Measurements from ENCODE around the gene BTBD9.

The BTBD9 gene

DNA sequence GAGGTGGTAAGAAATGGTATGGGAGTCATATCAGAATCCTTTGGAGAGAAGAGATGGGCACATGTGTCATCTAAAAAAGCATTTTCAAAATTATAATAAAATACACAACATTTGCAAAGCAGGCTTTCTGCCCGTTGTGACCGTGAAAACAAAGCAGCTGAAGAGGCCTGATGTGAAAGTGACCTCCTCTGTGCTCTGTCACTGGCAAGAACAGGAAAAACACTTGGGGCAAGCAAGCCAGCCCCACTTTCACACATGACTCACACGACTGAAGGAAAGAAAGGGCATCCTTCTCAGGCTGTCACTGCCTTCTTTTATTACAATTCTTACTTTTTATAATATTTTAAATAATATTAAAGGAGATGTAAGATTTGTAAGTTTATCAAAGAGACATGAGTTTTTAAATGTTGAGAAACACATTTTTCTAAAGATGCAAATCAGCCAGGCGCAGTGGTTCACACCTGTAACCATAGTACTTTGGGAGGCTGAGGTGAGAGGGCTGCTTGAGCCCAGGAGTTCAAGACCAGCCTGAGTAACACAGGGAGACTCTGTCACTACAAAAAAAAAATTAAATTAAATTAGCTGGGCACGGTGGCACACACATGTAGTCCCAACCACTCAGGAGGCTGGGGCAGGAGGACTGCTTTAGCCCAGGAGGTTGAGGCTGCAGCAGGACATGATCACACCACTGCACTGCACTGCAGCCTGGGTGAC is 143.7 kb downstream of the BTBD9 start:
- DNase-seq (ENCODE audit: low read depth), result no peak
- no peak for TF ChIP-seq CTCF (IDR thresholded peaks at IDR 0.05; ENCODE audit: insufficient read depth, low read depth, low read length, missing control alignments)
- no peak overlapping the region for H3K4me3 ChIP-seq (ENCODE audit: low read length)

DNA sequence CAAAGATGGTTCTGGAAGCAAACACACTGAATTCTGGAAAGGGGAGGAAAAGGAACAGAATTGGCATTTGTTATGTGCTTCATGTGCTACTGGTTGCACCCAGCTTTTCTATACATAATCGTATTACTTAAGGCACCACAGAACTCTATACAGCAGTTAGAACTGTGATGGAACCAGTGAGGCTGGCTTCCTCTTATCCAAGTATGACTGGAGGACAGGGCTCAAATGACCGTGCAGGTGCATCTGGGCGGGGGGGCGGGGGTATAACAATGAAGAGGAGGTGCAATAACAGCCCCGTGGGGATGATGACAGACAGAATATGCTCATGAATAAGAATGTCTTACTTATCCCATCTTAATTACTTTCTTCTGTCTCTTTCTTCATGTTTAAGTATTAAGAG is 144.2 kb downstream of the BTBD9 start:
- H3K4me3 ChIP-seq (ENCODE audit: low read length), result no peak overlapping the region
- TF ChIP-seq CTCF (IDR thresholded peaks at IDR 0.05; ENCODE audit: insufficient read depth, low read depth, low read length, missing control alignments), result no peak
- no peak for DNase-seq (ENCODE audit: low read depth)

DNA sequence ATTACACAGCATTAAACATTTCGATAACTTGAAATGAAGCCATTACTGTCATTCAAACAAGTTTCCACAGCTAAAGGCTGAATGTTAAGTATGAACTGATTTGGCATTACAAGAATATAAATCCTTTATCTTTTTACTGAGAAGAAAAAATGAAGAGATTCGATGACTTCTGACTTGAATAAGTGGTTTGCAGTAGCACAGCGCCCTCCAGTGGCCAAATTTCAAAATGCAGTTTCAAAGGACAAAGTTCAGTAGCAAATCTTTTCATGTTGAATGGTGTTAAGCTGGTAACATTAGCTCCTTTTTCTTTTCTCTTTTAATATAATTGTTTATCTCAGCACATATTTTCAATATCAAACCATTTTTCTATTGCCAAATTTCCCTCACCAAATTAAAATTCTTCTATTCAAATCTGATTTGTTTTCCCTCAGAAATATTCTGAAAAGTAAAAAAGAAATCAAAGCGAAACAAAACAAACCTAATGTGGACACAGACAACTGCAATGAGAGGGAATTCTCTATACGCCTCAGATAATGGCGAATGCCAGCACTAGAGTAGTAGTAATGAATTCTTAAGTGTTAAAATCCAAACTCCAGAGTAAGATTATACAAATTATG is 145.7 kb downstream of the BTBD9 start:
- H3K4me3 ChIP-seq (ENCODE audit: low read length), result no peak overlapping the region
- TF ChIP-seq CTCF (IDR thresholded peaks at IDR 0.05; ENCODE audit: insufficient read depth, low read depth, low read length, missing control alignments), result peak; percentile 80
- peak; percentile 76 for DNase-seq (ENCODE audit: low read depth)

DNA sequence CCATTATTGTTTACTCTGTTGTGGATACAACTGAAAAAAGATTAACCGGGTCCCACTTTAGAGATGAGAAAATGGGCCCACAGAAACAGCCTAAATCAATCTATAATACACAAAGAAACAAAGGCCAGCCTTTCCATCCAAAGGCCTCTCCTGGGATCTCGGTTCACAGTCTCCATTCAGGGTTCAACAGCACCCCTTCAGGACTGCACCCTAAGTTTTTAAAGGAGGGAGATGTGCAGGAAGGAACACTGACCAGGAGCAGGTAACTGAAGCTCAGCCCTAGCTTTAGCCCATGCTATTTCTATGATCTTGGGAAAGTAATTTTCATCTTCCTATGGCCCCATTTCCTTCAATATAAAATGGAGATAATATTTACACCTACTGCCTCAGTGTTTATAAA is 147.7 kb downstream of the BTBD9 start:
- no peak for DNase-seq (ENCODE audit: low read depth)
- H3K4me3 ChIP-seq (ENCODE audit: low read length), result no peak overlapping the region
- TF ChIP-seq CTCF (IDR thresholded peaks at IDR 0.05; ENCODE audit: insufficient read depth, low read depth, low read length, missing control alignments), result no peak

DNA sequence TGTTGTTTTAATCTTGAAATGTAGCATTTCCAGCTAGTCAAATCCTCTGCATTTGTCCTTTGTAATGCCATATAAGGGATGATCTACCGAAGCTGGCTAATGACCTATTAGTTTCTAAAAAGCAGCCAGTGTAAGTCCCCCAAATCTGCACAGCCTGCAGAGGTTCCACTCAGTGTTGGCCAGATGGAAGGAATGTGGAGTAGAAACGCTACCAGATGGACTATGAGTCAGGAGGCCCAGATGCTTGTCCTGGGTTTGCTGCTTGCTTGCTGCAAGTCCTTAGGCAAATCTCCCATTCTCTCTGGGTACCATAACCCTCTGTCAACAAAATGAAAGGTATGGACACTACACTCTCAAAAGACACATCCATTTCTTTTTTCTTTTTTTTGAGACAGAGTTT is 149.8 kb downstream of the BTBD9 start:
- no peak for TF ChIP-seq CTCF (IDR thresholded peaks at IDR 0.05; ENCODE audit: insufficient read depth, low read depth, low read length, missing control alignments)
- H3K4me3 ChIP-seq (ENCODE audit: low read length), result no peak overlapping the region
- DNase-seq (ENCODE audit: low read depth), result no peak

DNA sequence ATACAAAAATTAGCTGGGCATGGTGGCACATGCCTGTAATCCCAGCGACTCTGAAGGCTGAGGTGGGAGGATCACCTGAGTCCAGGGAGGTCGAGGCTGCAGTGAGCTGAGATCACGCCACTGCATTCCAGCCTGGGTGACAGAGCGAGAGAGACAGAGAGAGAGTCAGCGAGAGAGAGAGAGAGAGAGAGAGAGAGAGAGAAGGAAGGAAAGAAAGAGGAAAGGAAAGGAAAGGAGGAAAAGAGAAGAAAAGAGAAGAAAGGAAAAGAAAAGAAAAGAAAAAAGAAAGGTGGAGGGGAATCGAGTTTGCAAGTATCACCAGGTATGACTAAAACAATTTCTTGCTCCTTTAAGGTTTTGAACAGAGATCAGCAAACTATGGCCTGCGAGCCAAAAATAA is 152.3 kb downstream of the BTBD9 start:
- no peak overlapping the region for H3K4me3 ChIP-seq (ENCODE audit: low read length)
- DNase-seq (ENCODE audit: low read depth), result no peak
- TF ChIP-seq CTCF (IDR thresholded peaks at IDR 0.05; ENCODE audit: insufficient read depth, low read depth, low read length, missing control alignments), result no peak

GRCh38 chr6:38485488-38485887 is 154.2 kb downstream of the BTBD9 start:
- TF ChIP-seq CTCF (IDR thresholded peaks at IDR 0.05; ENCODE audit: insufficient read depth, low read depth, low read length, missing control alignments), result no peak
- DNase-seq (ENCODE audit: low read depth), result no peak
- H3K4me3 ChIP-seq (ENCODE audit: low read length), result no peak overlapping the region
